GM19438 (cell line): Measurements from ENCODE around the gene MFSD1.
A peak's percentile ranks its signal among the peaks of the same experiment; 100 is the strongest.
"Not testable (repeated sequence)": the region's sequence is repeated elsewhere in the genome, so short reads cannot be mapped to it uniquely, and the experiment has no call there.

Experiments used
- ATAC-seq: cut with Tn5 transposase; IDR thresholded peaks from one replicate; pipeline ENCODE4 v1.9.1; 2021; ENCODE audit warnings: low read depth; ENCODE audit not compliant: unreplicated experiment

MFSD1 gene

GRCh38 chr3:158775426-158776410 is 26.1 kb upstream of the MFSD1 start:
- ATAC-seq, result no peak

GRCh38 chr3:158776531-158776930 is 25.3 kb upstream of the MFSD1 start:
- no peak for ATAC-seq

GRCh38 chr3:158777161-158777873 is 24.5 kb upstream of the MFSD1 start:
- ATAC-seq, result no peak

- ATAC-seq, result no peak
Observed at GRCh38 chr3:158780766-158781165, 21.1 kb upstream of the MFSD1 start.

GRCh38 chr3:158781191-158781590 is 20.7 kb upstream of the MFSD1 start:
- ATAC-seq, result no peak

GRCh38 chr3:158781849-158782248 is 20.0 kb upstream of the MFSD1 start:
- ATAC-seq, result no peak

- no peak for ATAC-seq
Observed at GRCh38 chr3:158782283-158782989, 19.4 kb upstream of the MFSD1 start.

GRCh38 chr3:158783051-158783450 is 18.8 kb upstream of the MFSD1 start:
- ATAC-seq, result no peak

- no peak for ATAC-seq
Observed at GRCh38 chr3:158785972-158786371, 15.9 kb upstream of the MFSD1 start.

GRCh38 chr3:158788446-158788845 is 13.4 kb upstream of the MFSD1 start:
- no peak for ATAC-seq

- ATAC-seq, result no peak
Observed at GRCh38 chr3:158789592-158789991, 12.3 kb upstream of the MFSD1 start.

- peak; percentile 79 for ATAC-seq
Observed at GRCh38 chr3:158790901-158791589, 10.8 kb upstream of the MFSD1 start.

GRCh38 chr3:158791590-158791920 is 10.3 kb upstream of the MFSD1 start:
- not testable (repeated sequence) for ATAC-seq

- no peak for ATAC-seq
Observed at GRCh38 chr3:158792709-158793108, 9.1 kb upstream of the MFSD1 start.

- ATAC-seq, result no peak
Observed at GRCh38 chr3:158794206-158794605, 7.6 kb upstream of the MFSD1 start.

GRCh38 chr3:158794936-158795518 is 6.8 kb upstream of the MFSD1 start:
- no peak for ATAC-seq

GRCh38 chr3:158801201-158801600 is 653 bp upstream of the MFSD1 start:
- no peak for ATAC-seq

GRCh38 chr3:158802409-158803268 is 785 bp downstream of the MFSD1 start:
- peak; percentile 37 for ATAC-seq

- ATAC-seq, result no peak
Observed at GRCh38 chr3:158804441-158804840, 2.6 kb downstream of the MFSD1 start.
